H1 (cell line): Measurements from ENCODE around the gene IAPP. TPM values are rescaled to one million over a fixed set of nuclear protein-coding genes. Genes with fewer than 3 reads are reported as not detected.

Experiments
- CTCF ChIA-PET: fragments of 300-600 bp; sonication (Branson Sonifier 250); formaldehyde crosslinking; loops from one replicate; lab custom pipeline; 2021; ENCODE audit not compliant: partially characterized antibody; lab: Charles Lee
- POLR2A ChIA-PET: fragments of 300-600 bp; sonication (Branson Sonifier 250); formaldehyde crosslinking; loops from one replicate; lab custom pipeline; 2021; ENCODE audit warnings: inconsistent platforms; ENCODE audit not compliant: partially characterized antibody; lab: Charles Lee
- DNase-seq, 2 experiments: peaks; one replicate each; pipeline versions ENCODE4 v3.0.0 to v3.0.0-alpha.2; 2010 to 2022; ENCODE audit warnings: low spot score in 2 of 2, low read depth in 1 of 2, mixed read lengths in 1 of 2
- FAIRE-seq: peaks from 2 replicates; lab custom pipeline; 2011; peaks lifted over from hg19 to GRCh38; lab: Jason Lieb, UNC
- H2AFZ ChIP-seq: 2 replicates; pipeline ENCODE4 v1.8.1; 2012; ENCODE audit warnings: low read length, inconsistent platforms
- H2AK5ac ChIP-seq: 2 replicates; pipeline ENCODE4 v1.6.1; 2013; ENCODE audit warnings: low read depth, low read length
- H2BK120ac ChIP-seq: replicated peaks from 2 replicates; pipeline ENCODE3; 2013; ENCODE audit warnings: low read depth, low read length, inconsistent platforms
- H2BK12ac ChIP-seq: 2 replicates; pipeline ENCODE4 v1.6.1; 2013; ENCODE audit warnings: low read depth, low read length
- H2BK15ac ChIP-seq: 2 replicates; pipeline ENCODE4 v1.6.1; 2013; ENCODE audit warnings: low read length
- H2BK20ac ChIP-seq: 2 replicates; pipeline ENCODE4 v1.6.1; 2013; ENCODE audit warnings: low read length
- H2BK5ac ChIP-seq: 2 replicates; pipeline ENCODE4 v1.6.1; 2013; ENCODE audit warnings: low read depth, low read length
- H3K14ac ChIP-seq: 2 replicates; pipeline ENCODE4 v1.6.1; 2013; ENCODE audit warnings: inconsistent platforms; ENCODE audit not compliant: insufficient read length
- H3K18ac ChIP-seq: 2 replicates; pipeline ENCODE4 v1.6.1; 2013; ENCODE audit warnings: low read length; ENCODE audit errors: extremely low read depth
- H3K23ac ChIP-seq: 2 replicates; pipeline ENCODE4 v1.6.1; 2013; ENCODE audit warnings: inconsistent platforms; ENCODE audit not compliant: insufficient read length
- H3K23me2 ChIP-seq: 2 replicates; pipeline ENCODE4 v1.6.1; 2013; ENCODE audit warnings: low read depth, low read length
- H3K27ac ChIP-seq: 2 replicates; pipeline ENCODE4 v1.6.1; 2011; ENCODE audit warnings: low read depth, low read length, inconsistent platforms
- H3K27me3 ChIP-seq, 4 experiments: replicated peaks in 1 of 4; 1 replicate in 1 of 4; 2 replicates in 3 of 4; pipeline versions ENCODE4 v1.6.1 to v1.8.1; 2011 to 2013; ENCODE audit warnings: low read length in 3 of 4, mild to moderate bottlenecking in 3 of 4, inconsistent platforms in 2 of 4, mixed read lengths in 2 of 4, moderate library complexity in 1 of 4; ENCODE audit not compliant: control insufficient read depth in 3 of 4, insufficient read depth in 3 of 4; ENCODE audit errors: extremely low read depth in 1 of 4
- H3K36me3 ChIP-seq, 4 experiments: 2 replicates each; pipeline versions ENCODE4 v1.6.1 to v1.8.1; 2011 to 2013; ENCODE audit warnings: mild to moderate bottlenecking in 4 of 4, low read length in 3 of 4, moderate library complexity in 2 of 4, control low read depth in 1 of 4, inconsistent platforms in 1 of 4; ENCODE audit not compliant: insufficient read depth in 4 of 4, control insufficient read depth in 2 of 4
- H3K4ac ChIP-seq: replicated peaks from 2 replicates; pipeline ENCODE3; 2013; ENCODE audit warnings: low read length, low read depth, mixed read lengths, inconsistent platforms; ENCODE audit not compliant: insufficient read length
- H3K4me1 ChIP-seq, 4 experiments: replicated peaks in 1 of 4; 1 replicate in 1 of 4; 2 replicates in 3 of 4; pipeline versions ENCODE4 v1.6.1 to v1.8.1; 2011 to 2013; ENCODE audit warnings: low read length in 3 of 4, inconsistent platforms in 2 of 4, mixed read lengths in 1 of 4; ENCODE audit not compliant: insufficient read depth in 4 of 4, control insufficient read depth in 3 of 4
- H3K4me2 ChIP-seq, 2 experiments: 2 replicates each; pipeline versions ENCODE4 v1.6.1 to v1.8.1; 2011 to 2013; ENCODE audit warnings: low read depth in 2 of 2, low read length in 2 of 2, control low read depth in 1 of 2, inconsistent platforms in 1 of 2, mild to moderate bottlenecking in 1 of 2; ENCODE audit not compliant: insufficient read depth in 1 of 2
- H3K4me3 ChIP-seq, 4 experiments: fragments of 200-600, 300-600 bp in 1 of 4; sonication (generic), shearing (Covaris generic), sonication (Bioruptor Twin) in 1 of 4; 2 replicates each; pipeline versions ENCODE4 v1.5.1 to v1.8.1; 2011 to 2016; ENCODE audit warnings: low read length in 4 of 4, low read depth in 3 of 4, control low read depth in 2 of 4, inconsistent platforms in 2 of 4, mild to moderate bottlenecking in 2 of 4, mixed read lengths in 1 of 4, moderate library complexity in 1 of 4; ENCODE audit not compliant: insufficient read depth in 2 of 4; ENCODE audit errors: extremely low read depth in 1 of 4
- H3K56ac ChIP-seq: replicated peaks from 2 replicates; pipeline ENCODE3; 2013; ENCODE audit warnings: low read depth, mild to moderate bottlenecking, mixed read lengths, low read length, inconsistent platforms; ENCODE audit not compliant: insufficient read length
- H3K79me1 ChIP-seq: 2 replicates; pipeline ENCODE4 v1.6.1; 2013; ENCODE audit warnings: low read depth, low read length, control low read depth
- H3K79me2 ChIP-seq, 2 experiments: 2 replicates each; pipeline versions ENCODE4 v1.6.1 to v1.8.1; 2012 to 2013; ENCODE audit warnings: low read length in 2 of 2, mild to moderate bottlenecking in 2 of 2, inconsistent platforms in 1 of 2; ENCODE audit not compliant: insufficient read depth in 2 of 2, control insufficient read depth in 1 of 2
- H3K9ac ChIP-seq, 4 experiments: replicated peaks in 1 of 4; 1 replicate in 1 of 4; 2 replicates in 3 of 4; pipeline versions ENCODE4 v1.6.1 to v1.8.1; 2011 to 2013; ENCODE audit warnings: low read depth in 3 of 4, low read length in 3 of 4, control low read depth in 2 of 4, mild to moderate bottlenecking in 2 of 4, moderate library complexity in 2 of 4, inconsistent platforms in 1 of 4; ENCODE audit errors: extremely low read depth in 1 of 4
- H3K9me3 ChIP-seq, 2 experiments: 2 replicates each; pipeline versions ENCODE4 v1.6.1 to v1.8.1; 2012 to 2013; ENCODE audit warnings: mild to moderate bottlenecking in 2 of 2, moderate library complexity in 2 of 2, control low read depth in 1 of 2, inconsistent platforms in 1 of 2, low read depth in 1 of 2, low read length in 1 of 2, mixed read lengths in 1 of 2; ENCODE audit not compliant: insufficient read depth in 2 of 2
- H4K20me1 ChIP-seq, 2 experiments: replicated peaks in 1 of 2; 2 replicates each; pipeline versions ENCODE3 to v1.8.1; 2011 to 2013; ENCODE audit warnings: inconsistent platforms in 2 of 2, low read length in 2 of 2, mild to moderate bottlenecking in 1 of 2; ENCODE audit not compliant: insufficient read depth in 2 of 2, control insufficient read depth in 1 of 2
- H4K5ac ChIP-seq: 2 replicates; pipeline ENCODE4 v1.6.1; 2013; ENCODE audit warnings: low read length, low read depth, mixed read lengths, inconsistent platforms; ENCODE audit not compliant: insufficient read length
- H4K8ac ChIP-seq: 2 replicates; pipeline ENCODE4 v1.8.0; 2013; ENCODE audit warnings: mild to moderate bottlenecking, moderate library complexity, low read length, inconsistent platforms; ENCODE audit not compliant: insufficient read depth; ENCODE audit errors: extremely low read depth
- H4K91ac ChIP-seq: replicated peaks from 2 replicates; pipeline ENCODE3; 2013; ENCODE audit warnings: low read length, mixed read lengths, inconsistent platforms; ENCODE audit not compliant: insufficient read length
- BRCA1 ChIP-seq: IDR thresholded peaks from 2 replicates; pipeline ENCODE4 v1.6.1; 2012; ENCODE audit warnings: low read depth, low read length, improper control_type of control experiment
- CBX5 ChIP-seq: fragments of 300-800, 300-1000 bp; sonication (generic); IDR thresholded peaks from 2 replicates; pipeline ENCODE4 v1.7.1; 2016; ENCODE audit warnings: antibody characterized with exemption, low read length, low read depth
- CBX8 ChIP-seq: fragments of 300-800, 300-1000 bp; sonication (generic); IDR thresholded peaks from 2 replicates; pipeline ENCODE4 v1.7.1; 2016; ENCODE audit warnings: low read depth, low read length, borderline replicate concordance
- CREB1 ChIP-seq: IDR thresholded peaks from 2 replicates; pipeline ENCODE4 v1.6.1; 2012; ENCODE audit warnings: inconsistent platforms
- E2F6 ChIP-seq: IDR thresholded peaks from 2 replicates; pipeline ENCODE4 v1.6.1; 2012; ENCODE audit warnings: inconsistent platforms
- EGR1 ChIP-seq: IDR thresholded peaks from 2 replicates; pipeline ENCODE4 v1.6.1; 2011; ENCODE audit warnings: low read depth, low read length, borderline replicate concordance
- HDAC6 ChIP-seq: IDR thresholded peaks from one replicate; pipeline ENCODE4 v1.7.1; 2012; ENCODE audit warnings: low read depth, mild to moderate bottlenecking, inconsistent platforms, low read length, moderate library complexity
- KDM5A ChIP-seq: fragments of 200-600 bp; IDR thresholded peaks from 2 replicates; pipeline ENCODE4 v1.7.1; 2012; ENCODE audit warnings: mild to moderate bottlenecking, low read length, inconsistent platforms, mixed read lengths
- RAD21 ChIP-seq, 2 experiments: IDR thresholded peaks in 1 of 2; conservative IDR thresholded peaks in 1 of 2; 2 replicates each; pipeline ENCODE4 v1.6.1; 2011; ENCODE audit warnings: low read depth in 2 of 2, low read length in 2 of 2, improper control_type of control experiment in 1 of 2, inconsistent platforms in 1 of 2, mild to moderate bottlenecking in 1 of 2, moderate library complexity in 1 of 2
- RBBP5 ChIP-seq: IDR thresholded peaks from 2 replicates; pipeline ENCODE4 v1.7.1; 2012; ENCODE audit warnings: low read depth, mild to moderate bottlenecking, inconsistent platforms, low read length, moderate library complexity, borderline replicate concordance
- RFX5 ChIP-seq: IDR thresholded peaks from 2 replicates; pipeline ENCODE4 v1.6.1; 2011; ENCODE audit warnings: low read depth, low read length, improper control_type of control experiment, borderline replicate concordance
- SIN3A ChIP-seq, 2 experiments: IDR thresholded peaks in 1 of 2; conservative IDR thresholded peaks in 1 of 2; 2 replicates each; pipeline ENCODE4 v1.6.1; 2011 to 2012; ENCODE audit warnings: low read length in 2 of 2, improper control_type of control experiment in 1 of 2, low read depth in 1 of 2, mild to moderate bottlenecking in 1 of 2
- SUZ12 ChIP-seq: fragments of 200-600 bp; sonication (generic); IDR thresholded peaks from 2 replicates; pipeline ENCODE4 v1.6.1; 2012; ENCODE audit warnings: mild to moderate bottlenecking, inconsistent platforms, low read length, moderate library complexity, mixed read lengths
- TEAD4 ChIP-seq: IDR thresholded peaks from 2 replicates; pipeline ENCODE4 v1.6.1; 2012; ENCODE audit warnings: low read depth, low read length, inconsistent platforms, mixed read lengths
- ZNF274 ChIP-seq: IDR thresholded peaks from 2 replicates; pipeline ENCODE4 v1.7.0; 2012; ENCODE audit warnings: low read length, borderline replicate concordance; ENCODE audit errors: extremely low read depth
- polyA plus RNA-seq, 7 experiments: library from polyadenylated mRNA; depleted of rRNA in 3 of 7; stranded (reverse) in 5 of 7; unstranded in 2 of 7; fragments of >200 nt in 5 of 7; fragments of 200-250 nt in 2 of 7; gene quantifications; 1 replicate in 5 of 7; 2 replicates in 1 of 7; 4 replicates in 1 of 7; pipeline versions ENCODE4 v1.2.1 to v1.2.3, GENCODE V29; 2011 to 2013; ENCODE audit warnings: missing spikeins in 2 of 7, mixed read lengths in 2 of 7
- total RNA-seq: library from RNA; stranded (reverse); fragmentation: NEBNext Ultra II Directional; extraction: Animal tissue kit (Norgen Biotek cat#: 25700); gene quantifications from 2 replicates; pipeline ENCODE4 v1.2.1, GENCODE V29; 2021

Gene IAPP
- total and polyA plus RNA-seq, 2 of the 8 experiments (the other 6 are each of a cell fraction or from before 2014, with no cell fraction given) = not detected

- Histone ChIP-seq H3K9me3 (peaks cover 58 to 60% of the 10 kb centered on the region in 2 experiments), H2BK15ac (no peak overlapping the region), H4K91ac (no peak overlapping the region), H3K4me1 (peaks cover 0 to 6% (median 4%) of the 10 kb centered on the region in 4 experiments; a peak in 3 of 7 replicates), H2AFZ (no peak overlapping the region), H3K4me3 (no peak overlapping the region), H3K4ac (no peak overlapping the region), H2BK12ac (no peak overlapping the region), H3K36me3 (peaks cover 0 to 37% (median 3%) of the 10 kb centered on the region in 4 experiments; a peak in 3 of 8 replicates), H4K5ac (no peak overlapping the region), H3K27me3 (no peaks in the 10 kb centered on the region), H4K20me1 (no peaks in the 10 kb centered on the region), H3K23ac (no peak overlapping the region), H3K23me2 (no peaks in the 10 kb centered on the region), H3K79me2 (no peaks in the 10 kb centered on the region), H3K18ac (no peak overlapping the region), H2BK5ac (no peak overlapping the region), H4K8ac (no peak overlapping the region), H3K9ac (no peak overlapping the region), H3K27ac (no peak overlapping the region), H2BK120ac (no peak overlapping the region), H3K14ac (no peak overlapping the region), H3K56ac (no peak overlapping the region), H2AK5ac (no peak overlapping the region), H3K4me2 (no peak overlapping the region), H2BK20ac (no peak overlapping the region), H3K79me1 (no peaks in the 10 kb centered on the region)
- no peak for DNase-seq
- no peak for FAIRE-seq
- POLR2A ChIA-PET = no interaction called here
- CTCF ChIA-PET = interaction anchor here (1.0 kb wide), 1 partner anchor 10 kb away, joined by 4 read pairs; no protein-coding TSS in a partner anchor
- TF ChIP-seq EGR1 = no peak
- TF ChIP-seq RFX5 = no peak
- no peak for TF ChIP-seq CBX8
- no peak for TF ChIP-seq RBBP5
- TF ChIP-seq E2F6 = no peak
- no peak for TF ChIP-seq SIN3A (conservative IDR thresholded peaks at IDR 0.05 in 1 of 2, IDR thresholded peaks at IDR 0.05 in 1 of 2; ENCODE audit: low read depth in 1 of 2, low read length in 2 of 2)
- TF ChIP-seq BRCA1 = no peak
- TF ChIP-seq CREB1 = no peak
- no peak for TF ChIP-seq HDAC6
- TF ChIP-seq KDM5A = no peak
- TF ChIP-seq RAD21 (IDR thresholded peaks at IDR 0.05 in 1 of 2, conservative IDR thresholded peaks at IDR 0.05 in 1 of 2; ENCODE audit: low read depth in 2 of 2, low read length in 2 of 2) = no peak
- TF ChIP-seq ZNF274 = no peak
- no peak for TF ChIP-seq TEAD4
- no peak for TF ChIP-seq SUZ12
- TF ChIP-seq CBX5 = no peak
These were observed 44.1 kb upstream of the IAPP start for GRCh38 chr12:21328578-21328977.
